Upper lobe of left lung (tissue), 6 donors: Measurements from ENCODE around the gene GATA1. TPM values are rescaled to one million over a fixed set of nuclear protein-coding genes. Genes with fewer than 3 reads are reported as not detected.

Source experiments
- ATAC-seq, 2 donors: fragments of 200-7000 bp; cut with Tn5 transposase; one replicate each; pipeline ENCODE4 v1.9.1; 2022; ENCODE audit warnings: mild to moderate bottlenecking in 2 of 2, moderate library complexity in 2 of 2; ENCODE audit not compliant: low FRiP score in 2 of 2
- DNase-seq, 2 donors: peaks; one replicate each; pipeline ENCODE4 v3.0.0-alpha.2; 2019 to 2020
- H3K27ac ChIP-seq, 4 donors: fragments of 200-600 bp; sonication (generic); one replicate each; pipeline ENCODE4 v1.5.1; 2016 to 2019
- H3K27me3 ChIP-seq, 4 donors: fragments of 200-600 bp; sonication (generic); one replicate each; pipeline ENCODE4 v1.5.1; 2017 to 2019
- H3K36me3 ChIP-seq, 4 donors: fragments of 200-600 bp; sonication (generic); one replicate each; pipeline ENCODE4 v1.5.1; 2016 to 2019
- H3K4me1 ChIP-seq, 4 donors: fragments of 200-600 bp; sonication (generic); one replicate each; pipeline ENCODE4 v1.5.1; 2018 to 2019
- H3K4me3 ChIP-seq, 4 donors: fragments of 200-600 bp; sonication (generic); one replicate each; pipeline ENCODE4 v1.5.1; 2017 to 2019; ENCODE audit warnings: mild to moderate bottlenecking in 2 of 4, moderate library complexity in 1 of 4
- H3K9me3 ChIP-seq, 4 donors: fragments of 200-600 bp; sonication (generic); one replicate each; pipeline ENCODE4 v1.5.1; 2018 to 2019
- CTCF ChIP-seq, 6 experiments: fragments of 450-650 bp in 4 of 6; fragments of 200-600 bp in 2 of 6; sonication (generic) in 2 of 6; IDR thresholded peaks; one replicate each; pipeline ENCODE4 v1.5.1; 2016 to 2019; ENCODE audit warnings: antibody characterized with exemption in 6 of 6
- EP300 ChIP-seq, 4 donors: sonication (generic); formaldehyde crosslinking; IDR thresholded peaks; one replicate each; pipeline ENCODE4 v1.5.1; 2017; ENCODE audit warnings: antibody characterized with exemption in 4 of 4, control low read depth in 2 of 4
- POLR2A ChIP-seq, 4 donors: fragments of 450-650 bp; IDR thresholded peaks; one replicate each; pipeline ENCODE4 v1.5.1; 2016 to 2017; ENCODE audit warnings: antibody characterized with exemption in 4 of 4, mild to moderate bottlenecking in 2 of 4
- POLR2AphosphoS5 ChIP-seq, 2 donors: sonication (generic); formaldehyde crosslinking; IDR thresholded peaks; one replicate each; pipeline ENCODE4 v1.5.1; 2017; ENCODE audit warnings: antibody characterized with exemption in 2 of 2
- WGBS, 2 donors: methylation state at CpG; one replicate each; pipeline ENCODE4 v1.1.5; 2017 to 2018; 5-methylcytosine and 5-hydroxymethylcytosine counted together
- total RNA-seq, 6 donors: library from RNA; depleted of rRNA in 4 of 6; stranded (reverse); fragments of >200 nt in 4 of 6; gene quantifications; one replicate each; pipeline versions ENCODE4 v1.1.0 to v1.2.1, GENCODE V29; 2016 to 2021
- donor health status: DM: no; HTN: no; CAD: no; lungs with moderate emphysema.
- donor health status: DM: no; HTN: yes; CAD: no; lungs with severe emphysema.

Gene GATA1
- total RNA-seq, 6 donors from 2014 or later = 0.49 to 3.1 (median 1.6) TPM; not detected in 1

DNA sequence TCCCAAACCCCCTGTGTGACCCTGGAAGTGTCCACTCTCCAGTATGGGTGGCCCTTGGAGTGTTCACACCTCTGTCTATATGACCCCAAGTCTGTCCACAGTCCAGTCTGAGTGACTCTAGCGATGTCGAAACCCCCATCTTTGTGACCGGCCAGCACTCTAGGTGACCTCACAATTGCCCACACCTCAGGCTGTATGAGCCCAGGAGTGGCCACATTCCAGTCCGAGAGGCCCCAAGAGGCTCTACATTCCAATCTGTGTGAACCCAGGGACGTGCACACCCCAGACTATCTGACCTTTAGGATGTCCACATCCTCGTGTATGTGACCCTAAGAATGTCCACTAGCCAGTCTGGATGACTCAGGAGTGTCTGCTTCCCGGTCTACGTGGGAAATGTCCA lies 32.2 kb upstream of the GATA1 start:
- ATAC-seq = peak in 1 of 2 donors; percentile 32
- Histone ChIP-seq H3K4me3 (no peak overlapping the region), H3K4me1 (no peaks in the 10 kb centered on the region), H3K9me3 (no peaks in the 10 kb centered on the region), H3K36me3 (no peaks in the 10 kb centered on the region), H3K27me3 (peaks cover 0 to 5% (median 0%) of the 10 kb centered on the region in 4 donors), H3K27ac (no peak overlapping the region)
- 70% methylated on average over 8 of the region's 8 CpGs; no CpG with 5 or more reads in 1 of the 2 donors for WGBS, 2 donors
- TF ChIP-seq CTCF (IDR thresholded peaks at IDR 0.05) (no peak), POLR2A (IDR thresholded peaks at IDR 0.05) (no peak), EP300 (IDR thresholded peaks at IDR 0.05) (no peak), POLR2AphosphoS5 (IDR thresholded peaks at IDR 0.05) (no peak)
- no peak for DNase-seq

DNA sequence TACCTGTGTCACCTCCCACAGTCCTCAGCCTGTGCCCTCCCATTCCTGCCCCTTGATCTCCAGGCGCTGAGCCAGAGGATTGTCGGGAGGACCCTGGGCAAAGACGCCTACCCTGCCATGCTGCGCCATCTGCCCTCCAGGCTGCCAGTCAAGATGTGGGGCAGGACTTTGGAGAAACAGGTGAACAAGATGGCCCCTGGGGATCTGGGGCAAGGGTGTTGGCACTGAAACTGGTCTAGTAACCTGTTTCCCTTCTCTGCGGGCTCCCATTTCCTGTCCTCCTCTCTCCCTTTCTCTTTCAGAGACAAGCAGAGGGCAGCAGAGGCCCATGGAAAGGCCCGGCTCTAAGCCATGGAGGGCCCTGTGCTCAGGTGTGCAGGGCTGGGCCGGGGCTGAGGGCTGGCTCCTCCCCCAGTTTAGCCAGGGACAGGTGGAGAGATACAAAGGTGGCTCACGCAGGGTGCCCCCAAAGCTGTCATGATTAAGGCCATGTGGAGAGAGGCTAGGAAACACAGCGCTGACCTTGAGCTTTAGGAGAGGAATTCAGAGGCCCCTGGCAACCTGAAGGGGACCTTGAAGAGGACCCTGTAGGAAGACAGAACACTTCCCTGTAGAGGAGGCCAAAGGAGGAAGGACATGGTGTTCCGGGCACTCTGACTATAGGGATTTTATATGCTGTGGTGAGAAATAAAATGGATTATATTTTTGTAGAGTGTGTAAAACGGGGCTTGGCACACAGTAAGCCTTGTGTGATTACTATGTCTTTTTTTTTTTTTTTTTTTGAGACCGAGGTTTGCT lies 24.5 kb upstream of the GATA1 start, which contains the start of gene GLOD5:
Gene GLOD5, plus strand, starts transcription at position 74 of the 798 bp plus-strand sequence. Its CDS starts 44 bp downstream, at position 118.
- Histone ChIP-seq H3K36me3 (no peaks in the 10 kb centered on the region), H3K27ac (peak within 1 kb of the TSS in 2 of 4 donors; percentile 40 to 63), H3K4me1 (no peaks in the 10 kb centered on the region), H3K4me3 (peak within 1 kb of the TSS in 2 of 4 donors; percentile 2), H3K9me3 (no peaks in the 10 kb centered on the region), H3K27me3 (no peaks in the 10 kb centered on the region)
- DNase-seq (peak; percentile 50 to 73), ATAC-seq (peak; percentile 49 to 91)
- TF ChIP-seq EP300 (IDR thresholded peaks at IDR 0.05) (no peak), POLR2AphosphoS5 (IDR thresholded peaks at IDR 0.05) (no peak), CTCF (IDR thresholded peaks at IDR 0.05) (peak in 3 of 6 experiments; percentile 30 to 48 (median 43)), POLR2A (IDR thresholded peaks at IDR 0.05) (peak in 1 of 4 donors; percentile 18)
- 40 to 54% methylated on average over 6 to 12 of the region's 12 CpGs for WGBS, 2 donors

GRCh38 chrX:48769230-48769629 lies 17.2 kb upstream of the GATA1 start:
- Histone ChIP-seq H3K36me3 (no peaks in the 10 kb centered on the region), H3K9me3 (no peaks in the 10 kb centered on the region), H3K4me1 (no peaks in the 10 kb centered on the region), H3K27ac (no peak overlapping the region), H3K27me3 (no peaks in the 10 kb centered on the region), H3K4me3 (no peak overlapping the region)
- 75 to 78% methylated on average over 6 of the region's 6 CpGs for WGBS, 2 donors
- ATAC-seq (no peak), DNase-seq (no peak)
- TF ChIP-seq EP300 (IDR thresholded peaks at IDR 0.05) (no peak), CTCF (IDR thresholded peaks at IDR 0.05) (no peak), POLR2A (IDR thresholded peaks at IDR 0.05) (no peak), POLR2AphosphoS5 (IDR thresholded peaks at IDR 0.05) (no peak)

DNA sequence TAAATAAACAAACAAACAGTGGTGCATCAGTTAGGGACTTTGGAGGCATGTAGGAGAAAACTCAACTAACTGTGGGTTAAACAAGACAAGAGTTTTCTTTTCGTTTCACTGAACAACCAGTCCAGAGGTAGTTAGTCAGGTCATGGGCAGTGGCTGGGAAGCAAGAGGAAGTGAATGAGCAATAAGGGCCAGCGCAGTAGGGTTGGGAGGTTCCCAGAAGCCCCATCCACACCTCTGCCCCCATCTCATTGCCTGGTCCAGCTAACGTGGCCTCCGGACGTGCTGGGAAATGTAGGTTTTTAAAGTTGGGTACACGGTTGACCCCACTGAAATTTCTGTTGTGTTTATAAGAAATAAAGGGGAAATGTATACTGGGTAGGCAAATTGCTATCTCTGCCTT lies 16.1 kb upstream of the GATA1 start:
- Histone ChIP-seq H3K4me3 (no peak overlapping the region), H3K27me3 (no peaks in the 10 kb centered on the region), H3K36me3 (no peaks in the 10 kb centered on the region), H3K4me1 (no peaks in the 10 kb centered on the region), H3K9me3 (no peaks in the 10 kb centered on the region), H3K27ac (no peak overlapping the region)
- no peak for TF ChIP-seq POLR2AphosphoS5 (IDR thresholded peaks at IDR 0.05)
- no peak for TF ChIP-seq CTCF (IDR thresholded peaks at IDR 0.05)
- no peak for TF ChIP-seq POLR2A (IDR thresholded peaks at IDR 0.05)
- no peak for TF ChIP-seq EP300 (IDR thresholded peaks at IDR 0.05)
- no peak for DNase-seq
- WGBS, 2 donors = 75% methylated on average over 6 of the region's 6 CpGs
- no peak for ATAC-seq
